ENCODE results near the gene DCUN1D1. TPM values are rescaled to one million over a fixed set of nuclear protein-coding genes. Genes with fewer than 3 reads are reported as not detected.
A peak's percentile ranks its signal among the peaks of the same experiment; 100 is the strongest.

DCUN1D1 gene
- polyA plus RNA-seq, 3 donors, result 6.1 to 37.6 (median 26.9) TPM

DNA sequence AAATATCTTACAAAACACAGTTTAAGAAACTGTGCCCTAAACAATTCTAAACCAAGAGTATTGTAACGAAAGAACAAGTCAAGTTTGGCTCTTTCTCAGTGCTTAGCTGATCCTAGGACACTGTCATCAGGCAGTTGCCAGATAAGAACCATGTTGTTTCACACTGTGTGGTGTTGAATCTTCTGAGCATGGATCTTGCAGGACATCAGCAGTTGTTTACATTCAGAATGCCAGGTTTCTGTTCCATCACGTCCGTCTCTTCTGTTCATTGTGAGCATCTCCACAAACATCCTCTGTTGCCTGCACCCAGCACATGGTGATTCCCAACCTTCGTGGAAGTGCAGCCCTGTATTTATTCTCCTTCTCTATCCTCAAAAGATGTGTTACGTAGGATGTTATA is 67.9 kb downstream of the DCUN1D1 start:
- Histone ChIP-seq H4K20me1 (ENCODE audit: insufficient read depth, low read length) (no peaks in the 10 kb centered on the region), H3K9me3 (replicated peaks in 1 of 2; ENCODE audit: control insufficient read depth in 1 of 2, insufficient read depth in 1 of 2, low read length in 2 of 2) (no peaks in the 10 kb centered on the region), H3K4me3 (replicated peaks in 1 of 3; ENCODE audit: low read depth in 2 of 3, low read length in 3 of 3) (no peak overlapping the region), H3K36me3 (replicated peaks in 1 of 2; ENCODE audit: control insufficient read depth in 1 of 2, insufficient read depth in 2 of 2, low read length in 2 of 2) (peaks cover 26 to 90% of the 10 kb centered on the region in 2 donors), H3K4me1 (ENCODE audit: control insufficient read depth in 1 of 2, insufficient read depth in 2 of 2, low read length in 2 of 2) (no peaks in the 10 kb centered on the region), H3K27ac (ENCODE audit: low read depth in 1 of 2, low read length in 2 of 2) (no peak overlapping the region), H3K79me2 (ENCODE audit: insufficient read depth, low read length) (no peaks in the 10 kb centered on the region), H3K27me3 (ENCODE audit: control insufficient read depth in 2 of 2, insufficient read depth in 2 of 2, low read length in 2 of 2) (no peaks in the 10 kb centered on the region), H3K4me2 (replicated peaks; ENCODE audit: extremely low read depth, low read length, poor library complexity, severe bottlenecking) (no peak overlapping the region), H3K9ac (ENCODE audit: insufficient read depth, low read length, poor library complexity, severe bottlenecking) (no peak overlapping the region), H2AFZ (ENCODE audit: insufficient read depth, low read depth, low read length, poor library complexity, severe bottlenecking) (no peak overlapping the region)
- TF ChIP-seq, protein P1, sequence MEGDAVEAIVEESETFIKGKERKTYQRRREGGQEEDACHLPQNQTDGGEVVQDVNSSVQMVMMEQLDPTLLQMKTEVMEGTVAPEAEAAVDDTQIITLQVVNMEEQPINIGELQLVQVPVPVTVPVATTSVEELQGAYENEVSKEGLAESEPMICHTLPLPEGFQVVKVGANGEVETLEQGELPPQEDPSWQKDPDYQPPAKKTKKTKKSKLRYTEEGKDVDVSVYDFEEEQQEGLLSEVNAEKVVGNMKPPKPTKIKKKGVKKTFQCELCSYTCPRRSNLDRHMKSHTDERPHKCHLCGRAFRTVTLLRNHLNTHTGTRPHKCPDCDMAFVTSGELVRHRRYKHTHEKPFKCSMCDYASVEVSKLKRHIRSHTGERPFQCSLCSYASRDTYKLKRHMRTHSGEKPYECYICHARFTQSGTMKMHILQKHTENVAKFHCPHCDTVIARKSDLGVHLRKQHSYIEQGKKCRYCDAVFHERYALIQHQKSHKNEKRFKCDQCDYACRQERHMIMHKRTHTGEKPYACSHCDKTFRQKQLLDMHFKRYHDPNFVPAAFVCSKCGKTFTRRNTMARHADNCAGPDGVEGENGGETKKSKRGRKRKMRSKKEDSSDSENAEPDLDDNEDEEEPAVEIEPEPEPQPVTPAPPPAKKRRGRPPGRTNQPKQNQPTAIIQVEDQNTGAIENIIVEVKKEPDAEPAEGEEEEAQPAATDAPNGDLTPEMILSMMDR (IDR thresholded peaks at IDR 0.05), result no peak
- Mint-ChIP-seq H3K4me1 (no peaks in the 10 kb centered on the region), H3K27ac (peak overlapping the region in 2 of 7 donors; percentile 12 to 16), H3K9me3 (no peaks in the 10 kb centered on the region), H3K36me3 (peaks cover 48 to 59% of the 10 kb centered on the region in 2 donors), H3K27me3 (ENCODE audit: low read depth in 3 of 3) (no peaks in the 10 kb centered on the region), H3K4me3 (no peak overlapping the region)
- intact Hi-C loops (cut with micrococcal nuclease), result no loop called here
- 86% methylated on average over 1 of the region's 5 CpGs for WGBS (ENCODE audit: insufficient coverage)
- DNase-seq, result no peak

DNA sequence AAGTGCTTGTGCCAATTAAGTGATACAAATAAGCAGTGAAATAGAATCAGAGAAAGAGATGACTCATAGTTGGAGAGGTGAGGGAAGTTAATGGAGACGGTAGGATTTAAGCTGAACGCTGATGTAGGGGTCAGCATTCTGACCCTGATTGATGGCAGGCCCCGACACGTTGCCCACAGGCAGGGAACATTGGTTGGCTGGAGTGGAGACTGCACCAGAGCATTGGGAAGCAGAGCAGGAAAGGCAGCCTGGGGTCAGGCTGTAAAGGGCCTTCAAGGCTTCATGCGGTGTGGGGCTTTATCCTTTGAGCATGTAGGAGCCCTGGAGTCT is 68.6 kb downstream of the DCUN1D1 start:
- TF ChIP-seq, protein P1 (IDR thresholded peaks at IDR 0.05), result no peak
- H3K36me3 ChIP-seq (replicated peaks in 1 of 2; ENCODE audit: control insufficient read depth in 1 of 2, insufficient read depth in 2 of 2, low read length in 2 of 2), result peaks cover 30 to 90% of the 10 kb centered on the region in 2 donors
- H3K27me3 ChIP-seq (ENCODE audit: control insufficient read depth in 2 of 2, insufficient read depth in 2 of 2, low read length in 2 of 2), result no peaks in the 10 kb centered on the region
- no peak for DNase-seq
- H3K27ac ChIP-seq (ENCODE audit: low read depth in 1 of 2, low read length in 2 of 2), result no peak overlapping the region
- H3K9ac ChIP-seq (ENCODE audit: insufficient read depth, low read length, poor library complexity, severe bottlenecking), result no peak overlapping the region
- no peaks in the 10 kb centered on the region for H3K79me2 ChIP-seq (ENCODE audit: insufficient read depth, low read length)
- Mint-ChIP-seq H3K36me3 (peaks cover 45 to 59% of the 10 kb centered on the region in 2 donors), H3K27me3 (ENCODE audit: low read depth in 3 of 3) (peaks cover 0 to under 1% (median 0%) of the 10 kb centered on the region in 3 donors), H3K27ac (no peak overlapping the region), H3K4me3 (no peak overlapping the region), H3K9me3 (no peaks in the 10 kb centered on the region), H3K4me1 (no peaks in the 10 kb centered on the region)
- 90% methylated on average over 4 of the region's 5 CpGs for WGBS (ENCODE audit: insufficient coverage)
- H3K4me1 ChIP-seq (ENCODE audit: control insufficient read depth in 1 of 2, insufficient read depth in 2 of 2, low read length in 2 of 2), result no peaks in the 10 kb centered on the region
- intact Hi-C loops (cut with micrococcal nuclease), result no loop called here
- H2AFZ ChIP-seq (ENCODE audit: insufficient read depth, low read depth, low read length, poor library complexity, severe bottlenecking), result no peak overlapping the region
- no peak overlapping the region for H3K4me2 ChIP-seq (replicated peaks; ENCODE audit: extremely low read depth, low read length, poor library complexity, severe bottlenecking)
- no peaks in the 10 kb centered on the region for H4K20me1 ChIP-seq (ENCODE audit: insufficient read depth, low read length)
- H3K9me3 ChIP-seq (replicated peaks in 1 of 2; ENCODE audit: control insufficient read depth in 1 of 2, insufficient read depth in 1 of 2, low read length in 2 of 2), result no peaks in the 10 kb centered on the region
- no peak overlapping the region for H3K4me3 ChIP-seq (replicated peaks in 1 of 3; ENCODE audit: low read depth in 2 of 3, low read length in 3 of 3)

All from CD14-positive monocyte (primary cell).